K562 treated with DMSO at 1 percent for 24 hours (cell line): ENCODE measurements around the gene SYT12. TPM values are rescaled to one million over a fixed set of nuclear protein-coding genes. Genes with fewer than 3 reads are reported as not detected.

Source experiments
- total RNA-seq: library from RNA; unstranded; fragments of 300-600 nt; gene quantifications from 2 replicates; pipeline ENCODE4 v1.2.3, GENCODE V29; 2022; ENCODE audit warnings: low read depth; ENCODE audit not compliant: insufficient read depth

The SYT12 gene, protein sequence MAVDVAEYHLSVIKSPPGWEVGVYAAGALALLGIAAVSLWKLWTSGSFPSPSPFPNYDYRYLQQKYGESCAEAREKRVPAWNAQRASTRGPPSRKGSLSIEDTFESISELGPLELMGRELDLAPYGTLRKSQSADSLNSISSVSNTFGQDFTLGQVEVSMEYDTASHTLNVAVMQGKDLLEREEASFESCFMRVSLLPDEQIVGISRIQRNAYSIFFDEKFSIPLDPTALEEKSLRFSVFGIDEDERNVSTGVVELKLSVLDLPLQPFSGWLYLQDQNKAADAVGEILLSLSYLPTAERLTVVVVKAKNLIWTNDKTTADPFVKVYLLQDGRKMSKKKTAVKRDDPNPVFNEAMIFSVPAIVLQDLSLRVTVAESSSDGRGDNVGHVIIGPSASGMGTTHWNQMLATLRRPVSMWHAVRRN
- 0.60 and 0.64 TPM in 2 replicates for total RNA-seq

GRCh38 chr11:67022961-67023956, at the start of gene SYT12:
SYT12 (plus strand) TSS chr11:67023134; CDS start chr11:67030145, 7,011 bp downstream.

GRCh38 chr11:66974724-66975404, 48.1 kb upstream of the SYT12 start, which contains the start of gene C11orf86:
C11orf86 (plus strand) TSS chr11:66975304; CDS start chr11:66975363, 59 bp downstream.

GRCh38 chr11:67056267-67057204, 33.6 kb downstream of the SYT12 start, which contains the start of gene RHOD:
RHOD (plus strand) TSS chr11:67056847; CDS start chr11:67056903, 56 bp downstream.

Other genes starting within 250 kb of the SYT12 start
- 46.4 and 56.5 TPM in 2 replicates for gene RCE1, start 179.7 kb upstream of the SYT12 start, total RNA-seq
- 20.0 and 26.4 TPM in 2 replicates for gene LRFN4, start 166.1 kb upstream of the SYT12 start, total RNA-seq
- gene PC, start 64.8 kb upstream of the SYT12 start, total RNA-seq, result 25.8 and 43.3 TPM in 2 replicates
- gene C11orf86, start 47.8 kb upstream of the SYT12 start, total RNA-seq, result not detected in 2 replicates
- gene RHOD, start 33.7 kb downstream of the SYT12 start, total RNA-seq, result not detected in 2 replicates
- gene KDM2A, start 96.1 kb downstream of the SYT12 start, total RNA-seq, result 32.5 and 34.0 TPM in 2 replicates
- 159 and 169 TPM in 2 replicates for gene GRK2, start 243.3 kb downstream of the SYT12 start, total RNA-seq